Measurements from ENCODE around the gene CANT1. TPM values are rescaled to one million over a fixed set of nuclear protein-coding genes. Genes with fewer than 3 reads are reported as not detected.

Gene CANT1
- total and polyA plus RNA-seq, 2 of the 13 experiments (the other 11 are each of a cell fraction or from before 2014, with no cell fraction given) = 34.1 to 42.1 TPM

DNA sequence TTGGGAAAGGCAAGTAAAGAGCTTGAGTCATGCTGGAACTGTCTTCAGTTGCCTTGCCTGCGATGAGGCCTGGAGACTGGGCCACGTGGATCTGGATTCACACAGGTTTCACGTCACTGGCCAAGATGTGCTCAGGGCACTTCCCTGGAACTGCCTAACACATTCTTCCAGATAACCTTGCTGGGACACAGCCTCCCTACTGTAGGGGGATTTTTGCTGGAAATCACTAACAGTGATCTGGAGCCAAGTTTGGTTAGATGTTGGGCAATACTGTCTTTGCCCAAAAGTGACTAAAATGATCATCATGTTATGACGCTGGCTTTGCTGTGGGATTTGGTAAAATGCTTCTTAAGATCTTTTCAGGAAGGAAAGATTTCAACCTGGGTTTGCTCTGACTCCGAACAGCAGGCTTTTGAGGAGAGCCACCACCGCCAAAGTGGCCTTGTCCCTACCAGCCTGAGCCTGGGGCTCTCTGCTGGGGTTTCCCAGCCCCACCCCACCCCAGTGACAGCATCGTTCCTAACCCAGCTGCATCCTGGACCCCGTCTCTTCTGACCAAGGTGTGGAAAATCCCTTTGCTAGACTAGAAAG, 29.1 kb upstream of the CANT1 start:
- DNase-seq (ENCODE audit: low spot score) (no peak), FAIRE-seq (no peak), ATAC-seq (no peak)
- no peak overlapping the region for H3K4me2 ChIP-seq (ENCODE audit: low read depth, low read length)
- no peaks in the 10 kb centered on the region for H3K79me2 ChIP-seq (ENCODE audit: insufficient read depth, low read length)
- ChIA-PET POLR2A (interaction anchor here (8.8 kb wide), 1 partner anchor 12 kb away, joined by 127 read pairs; no protein-coding TSS in a partner anchor), CTCF (ENCODE audit: low intra/inter-chr PET ratio, low total read pairs) (interaction anchor here (2.0 kb wide), 1 partner anchor 19 kb away, joined by 6 read pairs; no protein-coding TSS in a partner anchor)
- H3K36me3 ChIP-seq (replicated peaks in 1 of 2; ENCODE audit: control insufficient read depth in 1 of 2, insufficient read depth in 2 of 2, low read length in 2 of 2) = no peaks in the 10 kb centered on the region
- no peaks in the 10 kb centered on the region for H4K20me1 ChIP-seq (ENCODE audit: insufficient read depth, low read length)
- H2AFZ ChIP-seq (ENCODE audit: low read length) = no peak overlapping the region
- TF ChIP-seq CEBPB (IDR thresholded peaks at IDR 0.05; ENCODE audit: borderline replicate concordance, low read depth, low read length) (peak; percentile 59; the same call in 1 of the 2 replicates), SP5 (CRISPR knock-in tag; IDR thresholded peaks at IDR 0.05; ENCODE audit: borderline replicate concordance, low read depth) (no peak)
- peaks cover 12 to 39% of the 10 kb centered on the region in 2 experiments; a peak in 4 of 5 replicates for H3K27me3 ChIP-seq (ENCODE audit: control insufficient read depth in 1 of 2, insufficient read depth in 2 of 2, low read length in 2 of 2)
- no peak overlapping the region for H3K27ac ChIP-seq (ENCODE audit: extremely low read length, insufficient read depth, low read length)
- 28% methylated on average over 8 of the region's 8 CpGs for WGBS (ENCODE audit: low lambda C conversion rate)
- no peaks in the 10 kb centered on the region for H3K9me3 ChIP-seq (ENCODE audit: low read length)
- H3K4me3 ChIP-seq (replicated peaks in 1 of 3; ENCODE audit: insufficient read depth in 1 of 3, low read depth in 2 of 3, low read length in 3 of 3) = no peak overlapping the region
- no TSS peak for BruUV-seq (replicated peaks)
- in situ Hi-C loops (cut with HindIII; ENCODE audit: extremely low pct_ligation_motif_present, low pct_unique_long_range_greater_than_20kb) = no loop called here
- intact Hi-C loops (cut with micrococcal nuclease; ENCODE audit: unreplicated experiment) = no loop called here
- H3K9ac ChIP-seq (ENCODE audit: insufficient read depth, low read depth, low read length) = no peak overlapping the region
- peaks cover 16% of the 10 kb centered on the region for H3K4me1 ChIP-seq (ENCODE audit: insufficient read depth, low read length)

DNA sequence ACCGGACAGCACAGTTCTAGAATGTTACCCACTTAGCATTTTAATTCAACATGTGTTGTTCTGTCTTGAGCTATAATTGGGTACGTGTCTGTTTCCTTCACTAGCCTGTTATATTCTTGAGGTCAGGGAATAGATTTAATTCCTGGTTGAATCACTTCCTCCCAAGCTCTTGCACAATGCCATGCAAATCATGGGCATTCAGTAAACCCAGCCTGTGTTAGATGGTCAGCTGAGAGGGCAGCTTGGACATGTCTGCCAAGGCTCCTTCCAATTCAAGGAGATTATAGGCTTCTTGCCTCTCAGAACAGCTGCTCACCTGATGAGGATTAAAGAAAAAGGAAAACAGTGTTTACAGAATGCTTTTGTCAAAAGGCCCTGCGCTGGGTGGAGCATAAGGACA, 27.0 kb upstream of the CANT1 start:
- Histone ChIP-seq H3K4me1 (ENCODE audit: insufficient read depth, low read length) (peaks cover 18% of the 10 kb centered on the region), H2AFZ (ENCODE audit: low read length) (no peak overlapping the region), H4K20me1 (ENCODE audit: insufficient read depth, low read length) (no peaks in the 10 kb centered on the region), H3K9me3 (ENCODE audit: low read length) (no peaks in the 10 kb centered on the region), H3K9ac (ENCODE audit: insufficient read depth, low read depth, low read length) (no peak overlapping the region), H3K4me2 (ENCODE audit: low read depth, low read length) (no peak overlapping the region), H3K4me3 (replicated peaks in 1 of 3; ENCODE audit: insufficient read depth in 1 of 3, low read depth in 2 of 3, low read length in 3 of 3) (no peak overlapping the region), H3K27ac (ENCODE audit: extremely low read length, insufficient read depth, low read length) (no peak overlapping the region), H3K27me3 (ENCODE audit: control insufficient read depth in 1 of 2, insufficient read depth in 2 of 2, low read length in 2 of 2) (peaks cover 12 to 53% of the 10 kb centered on the region in 2 experiments; a peak in 4 of 5 replicates), H3K79me2 (ENCODE audit: insufficient read depth, low read length) (no peaks in the 10 kb centered on the region), H3K36me3 (replicated peaks in 1 of 2; ENCODE audit: control insufficient read depth in 1 of 2, insufficient read depth in 2 of 2, low read length in 2 of 2) (no peaks in the 10 kb centered on the region)
- 0 out of 2 replicates have a peak, but pooled peaks have one; percentile 23 for TF ChIP-seq CEBPG (CRISPR knock-in tag; IDR thresholded peaks at IDR 0.05)
- peak; percentile 89 for TF ChIP-seq CEBPB (IDR thresholded peaks at IDR 0.05; ENCODE audit: borderline replicate concordance, low read depth, low read length)
- no peak for TF ChIP-seq SIN3A (IDR thresholded peaks at IDR 0.05; ENCODE audit: borderline replicate concordance, low read depth, low read length)
- in situ Hi-C loops (cut with HindIII; ENCODE audit: extremely low pct_ligation_motif_present, low pct_unique_long_range_greater_than_20kb) (no loop called here), intact Hi-C loops (cut with micrococcal nuclease; ENCODE audit: unreplicated experiment) (no loop called here)
- 56% methylated on average over 3 of the region's 3 CpGs for WGBS (ENCODE audit: low lambda C conversion rate)
- FAIRE-seq = no peak
- ChIA-PET POLR2A (interaction anchor here (0.9 to 8.8 kb wide), 2 partner anchors 10 to 27 kb away, joined by 3 to 127 read pairs; no protein-coding TSS in a partner anchor), CTCF (ENCODE audit: low intra/inter-chr PET ratio, low total read pairs) (no interaction called here)
- no peak for DNase-seq (ENCODE audit: low spot score)
- no TSS peak for BruUV-seq (replicated peaks)
- no peak for ATAC-seq
